Keratinocyte (primary cell): ENCODE results near the gene TRAT1. TPM values are rescaled to one million over a fixed set of nuclear protein-coding genes. Genes with fewer than 3 reads are reported as not detected.

ENCODE experiments used
- DNase-seq: peaks from one replicate; pipeline ENCODE4 v3.0.0-alpha.2; 2011; ENCODE audit warnings: low read depth, missing footprints, low spot score
- FAIRE-seq: peaks from 2 replicates; lab custom pipeline; 2011; peaks lifted over from hg19 to GRCh38; lab: Jason Lieb, UNC
- H2AFZ ChIP-seq: 2 replicates; pipeline ENCODE4 v1.6.0; 2012; ENCODE audit warnings: low read length, control low read depth, inconsistent platforms; ENCODE audit not compliant: control insufficient read depth
- H3K27ac ChIP-seq: 2 replicates; pipeline ENCODE4 v1.5.1; 2011; ENCODE audit warnings: low read length; ENCODE audit not compliant: control insufficient read depth, insufficient read depth
- H3K27me3 ChIP-seq: 3 replicates; pipeline ENCODE4 v1.6.0; 2011; ENCODE audit warnings: low read length; ENCODE audit not compliant: control insufficient read depth, insufficient read depth; ENCODE audit errors: extremely low read depth
- H3K36me3 ChIP-seq, 2 experiments: 2 replicates in 1 of 2; 3 replicates in 1 of 2; pipeline ENCODE4 v1.5.1; 2011; ENCODE audit warnings: low read length in 2 of 2, mild to moderate bottlenecking in 1 of 2; ENCODE audit not compliant: control insufficient read depth in 2 of 2, insufficient read depth in 2 of 2; ENCODE audit errors: extremely low read depth in 1 of 2
- H3K4me1 ChIP-seq: 3 replicates; pipeline ENCODE4 v1.5.1; 2011; ENCODE audit warnings: low read length; ENCODE audit not compliant: control insufficient read depth, insufficient read depth; ENCODE audit errors: extremely low read depth
- H3K4me2 ChIP-seq: 3 replicates; pipeline ENCODE4 v1.6.0; 2011; ENCODE audit warnings: low read depth, low read length; ENCODE audit not compliant: control insufficient read depth, insufficient read depth; ENCODE audit errors: extremely low read depth
- H3K4me3 ChIP-seq, 3 experiments: fragments of 200-600 bp in 1 of 3; sonication (generic) in 1 of 3; 2 replicates in 2 of 3; 3 replicates in 1 of 3; pipeline ENCODE4 v1.5.1; 2011 to 2016; ENCODE audit warnings: low read length in 3 of 3, mild to moderate bottlenecking in 3 of 3, control low read depth in 2 of 3, inconsistent platforms in 1 of 3, low read depth in 1 of 3, mixed read lengths in 1 of 3, mixed run types in 1 of 3, moderate library complexity in 1 of 3; ENCODE audit not compliant: control insufficient read depth in 2 of 3, insufficient read depth in 2 of 3; ENCODE audit errors: extremely low read depth in 1 of 3
- H3K79me2 ChIP-seq: 2 replicates; pipeline ENCODE4 v1.6.0; 2012; ENCODE audit warnings: low read length; ENCODE audit not compliant: control insufficient read depth, insufficient read depth
- H3K9ac ChIP-seq: 3 replicates; pipeline ENCODE4 v1.6.0; 2011; ENCODE audit warnings: low read length; ENCODE audit not compliant: control insufficient read depth, insufficient read depth; ENCODE audit errors: extremely low read depth
- H3K9me1 ChIP-seq: 3 replicates; pipeline ENCODE4 v1.6.0; 2011; ENCODE audit warnings: low read length; ENCODE audit not compliant: control insufficient read depth, insufficient read depth; ENCODE audit errors: extremely low read depth
- H3K9me3 ChIP-seq: 2 replicates; pipeline ENCODE4 v1.5.1; 2012; ENCODE audit warnings: low read depth, low read length; ENCODE audit not compliant: control insufficient read depth
- H4K20me1 ChIP-seq: 3 replicates; pipeline ENCODE4 v1.6.0; 2011; ENCODE audit warnings: low read length; ENCODE audit not compliant: control insufficient read depth, insufficient read depth; ENCODE audit errors: extremely low read depth
- CTCF ChIP-seq, 3 experiments: IDR thresholded peaks in 1 of 3; conservative IDR thresholded peaks in 1 of 3; optimal IDR thresholded peaks in 1 of 3; 2 replicates in 2 of 3; 3 replicates in 1 of 3; pipeline versions ENCODE3 to v1.5.1; 2011; ENCODE audit warnings: low read length in 3 of 3, mild to moderate bottlenecking in 3 of 3, moderate library complexity in 2 of 3, control low read depth in 1 of 3, inconsistent platforms in 1 of 3; ENCODE audit not compliant: insufficient read depth in 2 of 3; ENCODE audit errors: extremely low read depth in 1 of 3
- EZH2 ChIP-seq: IDR thresholded peaks from one replicate; pipeline ENCODE4 v1.6.1; 2012; ENCODE audit warnings: inconsistent platforms, mild to moderate bottlenecking, low read length, moderate library complexity
- dilution Hi-C: fragments of 300-500 bp; cut with MboI; formaldehyde crosslinking; loops from one replicate; pipeline ENCODE4 v1.7.0; 2020; ENCODE audit warnings: low sequenced_read_pairs; ENCODE audit not compliant: extremely low pct_ligation_motif_present
- polyA plus RNA-seq, 5 experiments: library from polyadenylated mRNA; depleted of rRNA in 3 of 5; stranded (reverse) in 3 of 5; stranded (forward) in 1 of 5; unstranded in 1 of 5; fragments of >200 nt; gene quantifications; 1 replicate in 1 of 5; 2 replicates in 3 of 5; 3 replicates in 1 of 5; pipeline versions ENCODE4 v1.2.1 to v1.2.3, GENCODE V29; 2011 to 2012; ENCODE audit warnings: missing spikeins in 2 of 5, low read depth in 1 of 5, low replicate concordance in 1 of 5

Gene TRAT1
- polyA plus RNA-seq, 1 donor (not counting 4 experiments of a cell fraction or from before 2014, with no cell fraction given) = not detected

DNA sequence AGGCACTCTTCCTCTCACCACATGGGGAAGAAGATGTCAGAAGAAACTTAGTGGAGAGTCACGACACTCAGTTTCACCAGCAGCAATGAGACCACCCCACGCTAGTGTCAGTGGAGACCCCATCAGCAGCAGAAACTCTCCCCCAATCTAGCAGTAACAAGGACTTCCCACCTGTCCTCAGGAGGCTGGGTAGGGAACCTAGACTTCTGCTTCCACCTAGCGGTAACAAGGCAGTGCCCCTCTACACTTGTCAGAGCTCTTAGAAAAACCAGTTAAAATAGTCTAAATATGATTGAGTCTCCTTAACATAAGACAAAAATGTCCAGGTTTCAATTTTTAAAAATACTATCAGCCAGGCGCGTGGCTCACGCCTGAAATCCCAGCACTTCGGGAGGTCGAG, 57.3 kb downstream of the TRAT1 start:
- Histone ChIP-seq H3K4me1 (no peaks in the 10 kb centered on the region), H3K27ac (no peak overlapping the region), H3K9me3 (no peaks in the 10 kb centered on the region), H3K4me2 (no peak overlapping the region), H2AFZ (no peak overlapping the region), H3K9me1 (no peaks in the 10 kb centered on the region), H3K36me3 (no peaks in the 10 kb centered on the region), H4K20me1 (no peaks in the 10 kb centered on the region), H3K4me3 (no peak overlapping the region), H3K9ac (no peak overlapping the region), H3K27me3 (no peaks in the 10 kb centered on the region), H3K79me2 (no peaks in the 10 kb centered on the region)
- FAIRE-seq = no peak
- TF ChIP-seq EZH2 (no peak), CTCF (optimal IDR thresholded peaks at IDR 0.05 in 1 of 3, IDR thresholded peaks at IDR 0.05 in 1 of 3, conservative IDR thresholded peaks at IDR 0.05 in 1 of 3; ENCODE audit: extremely low read depth in 1 of 3, insufficient read depth in 2 of 3, low read length in 3 of 3) (no peak)
- DNase-seq = no peak
- dilution Hi-C loops = no loop called here

DNA sequence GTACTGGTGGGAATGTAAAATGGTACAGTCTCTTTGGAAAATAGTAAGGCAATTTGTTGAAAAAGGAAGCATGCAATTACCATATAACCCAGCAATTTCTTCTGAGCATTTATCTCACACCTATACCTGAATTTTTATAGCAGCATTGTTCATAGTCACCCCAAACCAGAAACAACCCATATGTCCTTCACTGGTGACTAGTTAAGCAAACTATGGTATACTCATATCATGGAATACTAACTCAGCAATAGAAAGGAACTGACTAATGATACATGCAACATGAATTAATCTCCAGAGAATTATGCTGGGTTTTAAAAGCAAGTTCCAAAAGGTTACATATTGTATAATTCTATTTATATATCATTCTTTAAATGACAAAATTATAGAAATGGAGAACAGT, 60.2 kb downstream of the TRAT1 start:
- no peaks in the 10 kb centered on the region for H3K9me3 ChIP-seq
- FAIRE-seq (no peak), DNase-seq (no peak)
- dilution Hi-C loops = no loop called here
- TF ChIP-seq EZH2 (no peak), CTCF (optimal IDR thresholded peaks at IDR 0.05 in 1 of 3, IDR thresholded peaks at IDR 0.05 in 1 of 3, conservative IDR thresholded peaks at IDR 0.05 in 1 of 3; ENCODE audit: extremely low read depth in 1 of 3, insufficient read depth in 2 of 3, low read length in 3 of 3) (no peak)
- H3K36me3 ChIP-seq = no peaks in the 10 kb centered on the region
- H3K4me3 ChIP-seq = no peak overlapping the region
- no peak overlapping the region for H3K9ac ChIP-seq
- H3K27ac ChIP-seq = no peak overlapping the region
- H3K4me1 ChIP-seq = no peaks in the 10 kb centered on the region
- no peaks in the 10 kb centered on the region for H3K27me3 ChIP-seq
- no peak overlapping the region for H2AFZ ChIP-seq
- H3K4me2 ChIP-seq = no peak overlapping the region
- H4K20me1 ChIP-seq = no peaks in the 10 kb centered on the region
- H3K9me1 ChIP-seq = no peaks in the 10 kb centered on the region
- no peaks in the 10 kb centered on the region for H3K79me2 ChIP-seq
